ENCODE results near the gene MARS1.

Gene MARS1

DNA sequence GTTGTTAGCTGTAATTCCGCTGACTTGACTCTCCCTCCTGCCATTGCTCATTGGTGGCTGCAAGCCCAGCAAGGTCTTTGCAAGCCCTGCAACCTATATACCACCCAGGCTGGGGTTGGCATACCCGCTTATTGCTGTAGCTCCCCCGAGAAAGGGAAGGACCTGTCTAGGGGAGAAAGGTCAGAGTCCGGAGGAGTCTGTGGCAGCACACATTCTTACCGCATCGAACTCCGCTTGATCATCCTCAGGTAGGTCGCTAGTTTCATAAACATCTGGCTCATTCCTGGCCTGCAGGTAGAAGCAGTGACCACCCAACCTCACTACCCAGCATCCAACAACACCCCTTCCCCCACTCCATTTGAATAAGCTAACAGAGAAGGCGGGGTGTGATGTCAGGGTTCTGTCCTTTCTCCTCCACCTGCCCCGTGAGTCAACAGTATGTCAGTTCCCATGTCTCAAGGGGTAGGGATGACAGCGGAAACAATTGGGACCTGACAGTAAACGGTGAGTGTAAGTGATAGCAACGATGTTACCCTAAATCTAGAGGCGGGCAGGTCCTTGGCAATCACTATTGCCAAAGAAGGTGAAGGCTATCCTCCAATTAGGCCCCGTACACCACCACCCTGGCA, 58.1 kb downstream of the MARS1 start:
- no peak for TF ChIP-seq ZFX (IDR thresholded peaks at IDR 0.05; ENCODE audit: borderline replicate concordance)
- TF ChIP-seq, protein P1, sequence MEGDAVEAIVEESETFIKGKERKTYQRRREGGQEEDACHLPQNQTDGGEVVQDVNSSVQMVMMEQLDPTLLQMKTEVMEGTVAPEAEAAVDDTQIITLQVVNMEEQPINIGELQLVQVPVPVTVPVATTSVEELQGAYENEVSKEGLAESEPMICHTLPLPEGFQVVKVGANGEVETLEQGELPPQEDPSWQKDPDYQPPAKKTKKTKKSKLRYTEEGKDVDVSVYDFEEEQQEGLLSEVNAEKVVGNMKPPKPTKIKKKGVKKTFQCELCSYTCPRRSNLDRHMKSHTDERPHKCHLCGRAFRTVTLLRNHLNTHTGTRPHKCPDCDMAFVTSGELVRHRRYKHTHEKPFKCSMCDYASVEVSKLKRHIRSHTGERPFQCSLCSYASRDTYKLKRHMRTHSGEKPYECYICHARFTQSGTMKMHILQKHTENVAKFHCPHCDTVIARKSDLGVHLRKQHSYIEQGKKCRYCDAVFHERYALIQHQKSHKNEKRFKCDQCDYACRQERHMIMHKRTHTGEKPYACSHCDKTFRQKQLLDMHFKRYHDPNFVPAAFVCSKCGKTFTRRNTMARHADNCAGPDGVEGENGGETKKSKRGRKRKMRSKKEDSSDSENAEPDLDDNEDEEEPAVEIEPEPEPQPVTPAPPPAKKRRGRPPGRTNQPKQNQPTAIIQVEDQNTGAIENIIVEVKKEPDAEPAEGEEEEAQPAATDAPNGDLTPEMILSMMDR (IDR thresholded peaks at IDR 0.05) = no peak
- peak overlapping the region; percentile 64 for H3K27ac ChIP-seq

DNA sequence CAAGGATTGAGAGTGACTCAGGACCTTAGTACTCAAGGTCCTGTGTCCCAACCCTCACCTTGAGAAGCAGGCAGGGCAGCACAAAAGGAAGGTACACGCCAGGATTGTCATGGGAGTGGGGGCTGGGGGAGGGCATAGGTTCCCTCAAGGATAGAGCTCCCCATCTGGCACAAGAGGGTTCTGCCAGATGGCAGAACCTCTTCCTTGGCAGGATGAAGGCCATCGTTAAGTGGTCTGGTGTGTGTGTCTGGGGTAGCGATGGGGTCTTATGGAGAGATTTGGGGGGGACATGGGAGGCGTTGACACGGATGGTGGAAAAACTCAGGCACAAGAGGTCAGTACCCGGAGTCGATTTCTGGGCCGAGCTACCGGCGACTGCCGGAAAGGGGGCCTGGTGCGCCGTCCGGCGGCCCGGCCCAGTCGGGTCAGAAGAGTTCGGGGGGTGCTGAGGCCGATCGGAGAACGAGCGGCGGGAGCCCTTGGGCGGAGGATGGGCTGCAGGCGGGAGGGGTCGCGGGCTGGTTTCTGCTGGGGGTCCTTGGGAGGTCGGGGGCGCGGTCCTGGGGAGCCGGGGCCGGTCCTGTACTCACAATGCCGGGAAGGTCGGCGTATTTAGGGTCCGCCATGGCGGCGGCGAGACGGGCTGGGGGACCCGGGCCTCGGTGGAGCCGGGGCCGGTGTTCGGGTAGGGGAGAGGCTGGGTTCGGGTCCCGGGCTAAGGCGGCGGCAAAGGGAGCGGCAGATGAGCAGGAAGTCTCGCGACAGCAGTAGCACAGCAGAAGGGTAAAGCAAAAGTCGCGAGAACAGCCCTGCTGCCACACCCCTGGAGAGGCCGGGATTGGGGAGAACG, 58.8 kb downstream of the MARS1 start, which contains the start of gene DCTN2:
TSS of gene DCTN2 (minus strand) at position 755 of the 850 bp plus-strand sequence. CDS start at position 626, 129 bp downstream.
- TF ChIP-seq, protein P1 (IDR thresholded peaks at IDR 0.05) = peak; percentile 16; the same call in 1 of the 2 replicates
- no peak for TF ChIP-seq ZFX (IDR thresholded peaks at IDR 0.05; ENCODE audit: borderline replicate concordance)

DNA sequence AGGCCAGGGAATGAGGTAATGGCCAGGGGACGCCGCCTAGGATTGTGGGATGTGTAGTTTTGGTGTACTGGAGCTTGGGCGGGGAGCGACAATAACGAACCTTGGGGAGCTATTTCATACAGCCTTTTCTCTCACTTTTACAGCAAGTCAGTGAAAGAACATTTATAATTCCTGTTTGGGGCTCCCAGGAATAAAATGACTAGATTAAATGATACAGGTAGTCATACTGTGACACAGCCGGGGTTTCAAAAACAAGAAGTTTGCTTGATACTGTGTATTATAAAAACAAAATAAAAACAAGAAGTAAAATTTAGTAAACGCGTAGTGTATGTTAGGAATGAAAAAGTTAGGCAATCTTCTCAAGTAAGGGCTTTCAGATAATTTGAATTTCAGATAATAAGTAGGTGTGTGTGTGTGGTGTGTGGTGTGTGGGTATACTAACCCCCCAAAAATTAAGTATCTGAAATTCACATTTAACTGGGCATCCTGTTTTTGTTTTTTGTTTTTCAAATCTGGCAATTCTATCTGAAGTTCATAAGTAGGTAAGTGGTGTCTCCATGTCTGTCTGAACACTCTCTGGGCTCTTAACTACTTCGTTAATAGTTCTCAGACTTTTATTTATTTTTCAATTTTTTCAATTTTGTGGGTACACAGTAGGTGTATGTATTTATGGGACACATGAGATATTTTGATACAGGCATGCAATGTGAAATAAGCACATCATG, 59.6 kb downstream of the MARS1 start:
- peak overlapping the region; percentile 64 for H3K27ac ChIP-seq
- no peak for TF ChIP-seq ZFX (IDR thresholded peaks at IDR 0.05; ENCODE audit: borderline replicate concordance)
- TF ChIP-seq, protein P1 (IDR thresholded peaks at IDR 0.05) = no peak

More for the DNA sequence above, 58.8 kb downstream of the MARS1 start, which contains the start of gene DCTN2:
- H3K27ac ChIP-seq = peak within 1 kb of the TSS; percentile 64

DNA sequence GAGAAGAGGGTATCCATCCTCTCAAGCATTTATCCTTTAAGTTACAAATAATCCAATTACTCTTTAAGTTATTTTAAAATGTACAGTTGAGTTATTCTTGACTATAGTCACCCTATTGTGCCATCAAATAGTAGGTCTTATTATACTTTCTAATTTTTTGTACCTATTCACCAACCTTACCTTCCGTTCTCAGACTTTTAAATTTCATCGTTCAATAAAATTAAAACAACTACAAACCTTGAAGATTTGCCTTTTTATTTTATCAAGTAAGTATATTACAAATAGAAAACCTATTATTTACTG, 60.1 kb downstream of the MARS1 start:
- H3K27ac ChIP-seq = no peak overlapping the region
- no peak for TF ChIP-seq ZFX (IDR thresholded peaks at IDR 0.05; ENCODE audit: borderline replicate concordance)
- TF ChIP-seq, protein P1 (IDR thresholded peaks at IDR 0.05) = no peak

DNA sequence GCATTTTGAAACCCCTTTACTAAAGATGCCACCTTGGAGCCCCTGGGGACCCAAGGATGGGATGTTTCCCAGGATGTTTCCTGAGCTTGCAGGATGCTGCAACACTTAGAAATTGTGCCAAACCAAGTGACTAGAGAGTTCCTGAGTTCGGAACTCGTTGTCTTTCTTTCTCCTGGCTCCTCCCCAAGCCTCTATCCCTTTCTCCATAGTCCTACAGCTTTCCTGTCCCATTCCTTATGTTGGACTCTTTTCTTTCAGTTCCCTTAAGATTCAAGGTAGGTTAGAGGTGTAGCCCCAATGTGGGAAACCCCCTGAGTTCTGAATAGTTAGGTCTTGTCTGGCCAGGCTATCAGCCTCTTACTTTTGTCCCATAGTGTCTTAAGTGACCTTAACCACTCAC, 60.6 kb downstream of the MARS1 start:
- no peak overlapping the region for H3K27ac ChIP-seq
- TF ChIP-seq, protein P1 (IDR thresholded peaks at IDR 0.05) = no peak
- no peak for TF ChIP-seq ZFX (IDR thresholded peaks at IDR 0.05; ENCODE audit: borderline replicate concordance)

DNA sequence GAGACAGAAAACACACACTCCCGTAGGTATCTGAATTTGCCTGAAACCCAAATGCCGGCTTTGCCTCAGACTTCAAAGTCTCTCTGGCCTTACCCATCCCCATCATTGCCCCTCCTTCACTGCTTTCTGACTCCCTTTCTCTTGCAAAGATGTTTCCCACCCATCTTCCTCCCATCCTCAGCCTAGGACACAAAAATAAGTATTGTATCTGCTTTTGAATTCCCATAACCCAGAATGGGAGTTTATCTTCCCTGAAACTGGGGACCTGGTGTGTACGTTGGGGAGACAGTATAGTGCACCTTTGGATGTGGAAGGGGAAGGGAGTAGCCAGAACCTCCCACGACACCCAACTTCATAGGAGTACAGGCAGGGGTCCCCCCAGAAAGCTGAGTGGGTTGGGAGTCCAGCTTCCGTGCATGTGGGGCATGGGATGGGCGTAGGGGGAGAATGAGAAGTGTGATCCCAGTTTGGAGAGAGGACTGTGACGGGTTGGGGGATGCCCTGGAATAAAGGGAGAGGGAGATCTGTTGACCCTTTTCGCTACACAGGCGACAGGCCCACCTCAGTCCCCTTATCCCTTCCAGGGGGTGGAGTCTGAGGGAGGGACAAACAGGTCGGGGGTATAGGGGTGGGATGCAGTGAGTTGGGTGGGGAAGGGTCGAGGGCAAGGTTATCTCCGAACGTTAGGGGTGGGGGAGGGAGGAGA, 61.5 kb downstream of the MARS1 start:
- no peak overlapping the region for H3K27ac ChIP-seq
- TF ChIP-seq, protein P1 (IDR thresholded peaks at IDR 0.05) = no peak
- no peak for TF ChIP-seq ZFX (IDR thresholded peaks at IDR 0.05; ENCODE audit: borderline replicate concordance)

Measured in 22Rv1 (cell line).